Muscle of leg (tissue), 11 donors: Measurements from ENCODE around the gene ROBO2. TPM values are rescaled to one million over a fixed set of nuclear protein-coding genes. Genes with fewer than 3 reads are reported as not detected.
A peak's percentile ranks its signal among the peaks of the same experiment; 100 is the strongest.

Experiments used
- DNase-seq: peaks from one replicate; pipeline ENCODE4 v3.0.0; 2013
- H3K27ac ChIP-seq: one replicate; pipeline ENCODE4 v1.5.1; 2013; ENCODE audit warnings: mild to moderate bottlenecking, low read length, control low read depth
- H3K27me3 ChIP-seq: one replicate; pipeline ENCODE4 v1.6.1; 2013; ENCODE audit warnings: low read length; ENCODE audit not compliant: control insufficient read depth, insufficient read depth
- H3K36me3 ChIP-seq: one replicate; pipeline ENCODE4 v1.6.1; 2013; ENCODE audit warnings: low read length; ENCODE audit not compliant: control insufficient read depth, insufficient read depth
- H3K4me1 ChIP-seq: one replicate; pipeline ENCODE4 v1.6.1; 2013; ENCODE audit warnings: low read length; ENCODE audit not compliant: control insufficient read depth, insufficient read depth
- H3K4me3 ChIP-seq: one replicate; pipeline ENCODE4 v1.5.1; 2013; ENCODE audit warnings: low read length, control low read depth
- H3K9me3 ChIP-seq: replicated peaks from 2 replicates; pipeline ENCODE4 v1.6.1; 2013; ENCODE audit warnings: low read depth, low read length; ENCODE audit not compliant: control insufficient read depth
- WGBS: methylation state at CpG from one replicate; pipeline ENCODE4 v1.1.5; 2013; ENCODE audit warnings: missing lambda C conversion rate; ENCODE audit not compliant: insufficient coverage; 5-methylcytosine and 5-hydroxymethylcytosine counted together
- polyA plus RNA-seq, 8 donors: library from polyadenylated mRNA; unstranded; fragments of 120-200 nt; gene quantifications; one replicate each; pipeline versions ENCODE4 v1.2.1 to v1.2.3, GENCODE V29; 2013; ENCODE audit warnings: inconsistent platforms in 1 of 8, low replicate concordance in 1 of 8; ENCODE audit not compliant: insufficient read length in 8 of 8, insufficient read depth in 1 of 8
- total RNA-seq: library from RNA; stranded (reverse); fragments of 120-200 nt; gene quantifications from one replicate; pipeline ENCODE4 v1.2.4, GENCODE V29; 2013

Gene ROBO2
- total and polyA plus RNA-seq, 9 donors: 2.8 to 14.6 (median 4.8) TPM

DNA sequence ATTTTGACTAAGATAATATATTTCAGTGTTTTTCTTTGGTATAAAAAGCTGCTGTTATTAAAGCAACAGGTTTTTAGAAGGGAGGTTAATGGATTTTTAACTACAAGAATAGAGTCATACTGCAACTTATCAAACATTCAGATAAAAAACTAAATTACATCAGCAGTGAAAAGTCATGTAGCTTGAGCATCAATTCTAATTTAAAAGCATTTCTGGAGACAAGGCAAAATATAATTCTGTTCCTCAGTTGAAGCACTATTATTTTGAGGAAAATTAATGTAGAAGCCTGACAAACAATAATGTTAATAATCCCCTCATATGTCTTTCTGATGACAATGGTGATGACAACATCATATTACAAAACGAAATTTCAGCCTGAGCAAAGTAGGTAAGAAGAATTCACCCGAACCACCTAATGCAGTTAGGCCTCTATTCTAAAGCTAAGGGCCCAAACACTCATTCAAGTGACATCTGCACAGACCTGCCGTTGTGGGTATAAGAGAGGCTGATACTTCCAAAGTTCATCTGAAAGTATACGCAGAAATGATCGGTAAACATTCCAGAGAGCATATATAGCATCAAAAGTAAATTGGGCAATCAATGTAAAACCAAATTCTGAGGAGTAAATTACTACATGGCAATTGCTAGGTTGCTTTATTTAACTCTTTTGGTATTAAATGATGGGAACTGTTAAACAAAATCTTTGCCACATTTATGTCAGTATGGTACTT, 12.8 kb upstream of the ROBO2 start:
- no peak overlapping the region for H3K27ac ChIP-seq
- WGBS: no CpG with 5 or more reads among the region's 5 CpGs
- no peaks in the 10 kb centered on the region for H3K9me3 ChIP-seq
- no peaks in the 10 kb centered on the region for H3K27me3 ChIP-seq
- no peaks in the 10 kb centered on the region for H3K36me3 ChIP-seq
- H3K4me1 ChIP-seq: no peaks in the 10 kb centered on the region
- DNase-seq: no peak
- no peak overlapping the region for H3K4me3 ChIP-seq

DNA sequence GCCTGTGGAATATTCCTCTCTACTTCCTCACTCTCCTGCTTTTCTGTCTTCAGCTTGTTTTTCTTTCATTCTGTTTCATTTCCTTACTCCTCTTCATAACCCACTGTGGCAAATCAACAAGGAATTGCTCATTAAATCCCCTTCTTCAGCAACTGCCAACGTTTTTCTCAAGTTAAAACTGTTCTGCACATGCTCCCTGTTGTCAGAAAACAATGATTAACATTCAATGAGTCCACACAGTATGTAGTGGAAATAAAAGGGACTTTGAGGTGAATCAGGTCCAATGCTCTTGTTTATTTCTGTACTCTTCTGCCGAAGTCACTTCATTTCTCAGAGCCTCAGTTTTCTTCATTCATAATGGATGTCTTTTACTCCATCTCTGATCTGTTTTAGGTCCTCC, 11.9 kb upstream of the ROBO2 start:
- DNase-seq: no peak
- Histone ChIP-seq H3K4me1 (no peaks in the 10 kb centered on the region), H3K27me3 (no peaks in the 10 kb centered on the region), H3K27ac (no peak overlapping the region), H3K4me3 (no peak overlapping the region), H3K9me3 (no peaks in the 10 kb centered on the region), H3K36me3 (no peaks in the 10 kb centered on the region)
- 50% methylated on average over 1 of the region's 2 CpGs for WGBS

DNA sequence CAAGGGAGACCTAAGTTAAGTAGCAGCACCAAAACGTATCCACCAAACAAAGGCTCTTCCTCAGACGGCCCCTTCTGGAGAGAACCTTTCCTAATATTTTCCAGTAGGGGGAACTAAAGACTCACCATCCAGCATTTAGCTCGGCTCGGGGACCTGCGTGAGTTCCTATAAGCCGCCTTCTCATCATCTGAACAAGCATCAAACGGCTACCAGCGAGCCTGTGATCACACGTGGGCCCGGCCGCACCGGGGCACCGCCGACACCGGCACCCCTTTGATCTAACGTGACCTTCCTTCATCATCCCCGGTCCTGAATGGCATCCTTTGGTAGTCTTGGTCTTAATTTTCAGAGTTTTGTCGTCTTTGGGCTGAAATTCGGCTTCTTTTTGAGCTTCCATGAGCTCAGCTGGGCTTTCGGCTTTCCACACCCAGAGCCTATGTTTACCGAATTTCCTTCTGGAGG, 1.4 kb upstream of the ROBO2 start:
- H3K4me3 ChIP-seq: peak overlapping the region; percentile 61
- DNase-seq: peak; percentile 95
- H3K27ac ChIP-seq: peak overlapping the region; percentile 78
- peaks cover 24% of the 10 kb centered on the region for H3K27me3 ChIP-seq
- no peaks in the 10 kb centered on the region for H3K9me3 ChIP-seq
- WGBS: 0% methylated on average over 14 of the region's 21 CpGs
- peaks cover 9% of the 10 kb centered on the region for H3K4me1 ChIP-seq
- no peaks in the 10 kb centered on the region for H3K36me3 ChIP-seq

DNA sequence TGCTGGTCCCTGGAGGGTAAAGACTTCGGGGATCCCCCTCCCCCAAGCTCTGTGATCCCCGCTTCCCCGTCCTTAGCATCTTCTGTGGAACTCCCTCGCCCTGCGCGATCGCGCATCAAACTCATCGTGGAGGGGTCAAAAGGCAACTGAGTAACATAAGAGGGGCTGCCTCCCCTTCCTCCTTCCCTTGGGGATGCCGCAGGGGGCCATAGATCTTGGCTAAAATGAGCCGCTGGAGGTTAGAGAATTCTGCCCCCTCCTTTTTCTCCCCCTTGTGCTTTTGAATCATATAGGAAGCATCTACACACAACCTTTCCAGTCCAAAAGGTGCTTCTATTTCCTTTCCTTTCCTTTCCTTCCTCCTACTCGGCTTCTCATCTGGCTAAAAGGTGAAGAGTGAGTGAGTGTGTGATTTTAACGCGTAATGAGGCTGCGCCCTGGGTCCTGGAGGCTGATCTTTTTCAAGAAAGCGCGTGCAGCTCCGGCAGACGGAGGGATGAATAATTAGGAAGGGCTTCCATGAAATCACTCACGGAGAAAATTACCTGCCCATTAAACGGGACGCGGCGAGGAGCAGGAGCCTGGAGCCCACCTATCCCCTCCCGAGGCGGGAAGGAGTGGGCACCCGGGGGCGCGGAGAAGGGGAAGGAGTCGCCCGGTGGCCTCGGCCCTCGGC, 831 bp upstream of the ROBO2 start:
- DNase-seq: peak; percentile 60
- WGBS: 0% methylated on average over 6 of the region's 33 CpGs
- Histone ChIP-seq H3K4me3 (peak overlapping the region; percentile 61), H3K4me1 (peaks cover 9% of the 10 kb centered on the region), H3K36me3 (no peaks in the 10 kb centered on the region), H3K27me3 (peaks cover 24% of the 10 kb centered on the region), H3K27ac (peak overlapping the region; percentile 78), H3K9me3 (no peaks in the 10 kb centered on the region)

DNA sequence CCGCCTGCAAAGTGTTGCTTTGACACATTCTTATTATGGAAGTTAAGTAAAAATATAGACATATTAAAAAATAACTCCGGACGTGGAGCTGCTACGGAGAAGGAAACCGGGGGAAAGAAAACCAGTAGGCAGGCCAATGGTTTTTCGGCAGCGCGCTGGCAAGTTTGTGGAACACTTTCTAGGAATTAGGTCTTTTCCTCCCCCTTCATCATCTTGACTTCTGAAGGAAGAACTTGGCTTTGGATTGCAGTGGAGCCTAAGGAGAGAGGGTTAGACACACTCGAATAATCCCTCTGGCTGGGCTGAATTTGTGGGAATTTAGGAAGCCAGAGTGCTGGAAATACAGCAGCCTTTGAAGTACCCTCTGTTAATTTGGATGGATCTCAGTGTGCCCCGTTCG, 317 bp downstream of the ROBO2 start:
- H3K27me3 ChIP-seq: peaks cover 24% of the 10 kb centered on the region
- H3K27ac ChIP-seq: peak overlapping the region; percentile 63
- no CpG with 5 or more reads among the region's 11 CpGs for WGBS
- DNase-seq: peak; percentile 62
- no peaks in the 10 kb centered on the region for H3K36me3 ChIP-seq
- no peaks in the 10 kb centered on the region for H3K9me3 ChIP-seq
- H3K4me1 ChIP-seq: peaks cover 9% of the 10 kb centered on the region
- peak overlapping the region; percentile 61 for H3K4me3 ChIP-seq

DNA sequence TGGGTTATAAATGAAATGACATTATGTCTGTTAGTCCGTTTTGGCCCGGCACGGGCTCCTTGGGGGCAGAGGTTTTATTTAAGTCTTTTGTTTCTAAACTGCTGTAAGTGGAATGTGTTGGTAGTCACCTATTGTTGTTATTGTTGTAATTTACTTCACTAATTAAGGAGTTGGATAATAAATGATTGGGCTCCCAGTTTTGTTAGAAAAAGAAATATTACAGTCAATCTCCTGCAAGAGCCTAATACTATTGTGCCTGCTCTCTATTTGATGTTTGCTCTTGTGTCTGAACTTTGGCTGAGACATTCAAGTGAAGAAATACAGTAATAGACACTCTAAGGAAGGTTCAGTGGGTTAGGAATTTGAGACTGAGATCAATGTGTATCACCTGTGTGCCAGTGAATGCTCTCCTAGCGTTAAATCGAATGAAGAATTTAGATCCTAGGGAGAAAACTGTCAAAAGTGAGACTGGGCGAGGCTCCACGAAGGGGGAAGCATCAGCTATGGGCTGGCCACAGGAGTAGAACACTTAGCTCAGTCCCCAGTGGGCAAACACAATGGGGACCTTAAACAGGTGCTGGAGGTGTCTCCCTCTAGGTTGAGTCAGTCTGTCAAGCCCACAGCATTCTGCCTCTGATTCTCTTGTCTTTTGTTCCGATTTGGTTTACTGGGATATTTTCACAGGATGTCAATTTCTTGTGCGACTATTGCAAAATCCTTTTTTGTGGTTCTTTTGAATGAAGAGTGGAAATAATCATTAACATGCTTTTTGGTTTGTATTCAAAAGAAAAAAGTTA, 1.2 kb downstream of the ROBO2 start:
- no peak overlapping the region for H3K27ac ChIP-seq
- H3K4me3 ChIP-seq: peak overlapping the region; percentile 61
- DNase-seq: peak; percentile 11
- no peaks in the 10 kb centered on the region for H3K36me3 ChIP-seq
- peaks cover 9% of the 10 kb centered on the region for H3K4me1 ChIP-seq
- 44% methylated on average over 4 of the region's 9 CpGs for WGBS
- no peaks in the 10 kb centered on the region for H3K9me3 ChIP-seq
- peaks cover 24% of the 10 kb centered on the region for H3K27me3 ChIP-seq

DNA sequence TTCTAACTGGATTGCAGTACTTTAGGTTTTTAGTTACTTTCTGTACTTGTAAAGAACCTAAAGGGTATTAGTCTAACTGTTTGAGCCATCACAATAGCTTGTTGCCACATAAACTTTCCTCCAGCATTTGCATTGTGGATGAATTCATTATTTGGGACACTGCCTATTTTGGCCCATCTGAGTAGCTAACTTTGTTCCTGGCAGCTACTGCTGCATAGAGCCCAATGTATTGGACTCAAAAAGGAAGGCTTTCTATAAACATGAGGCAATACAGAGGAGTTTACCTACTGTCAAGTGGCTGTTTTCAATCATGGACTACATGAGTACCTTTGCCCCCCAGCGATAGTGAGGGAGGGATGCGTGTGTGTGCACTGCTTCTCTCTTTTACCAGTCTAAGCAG, 1.9 kb downstream of the ROBO2 start:
- no CpG with 5 or more reads among the region's 2 CpGs for WGBS
- no peak overlapping the region for H3K27ac ChIP-seq
- no peaks in the 10 kb centered on the region for H3K9me3 ChIP-seq
- peak overlapping the region; percentile 4 for H3K4me3 ChIP-seq
- peaks cover 24% of the 10 kb centered on the region for H3K27me3 ChIP-seq
- peak; percentile 22 for DNase-seq
- H3K36me3 ChIP-seq: no peaks in the 10 kb centered on the region
- peaks cover 9% of the 10 kb centered on the region for H3K4me1 ChIP-seq

DNA sequence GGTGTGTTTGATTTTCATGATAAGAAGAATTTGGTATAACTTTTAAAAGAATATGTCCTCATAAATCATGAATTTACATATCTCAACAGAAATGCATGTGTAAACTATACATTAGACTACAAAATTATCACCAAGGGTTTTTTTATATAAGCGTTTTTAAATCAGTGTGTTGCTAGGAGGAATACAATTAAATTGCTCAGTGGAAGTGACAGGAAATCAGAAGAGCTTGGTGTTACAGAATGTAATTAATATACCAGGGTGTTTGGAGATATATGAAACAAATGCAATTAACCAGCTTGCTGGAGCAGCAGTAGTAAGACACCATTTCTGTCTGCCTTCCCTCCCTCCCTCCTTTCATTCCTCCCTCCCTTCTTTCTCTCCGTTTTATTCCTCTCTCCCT, 2.4 kb downstream of the ROBO2 start:
- peaks cover 9% of the 10 kb centered on the region for H3K4me1 ChIP-seq
- no CpG with 5 or more reads among the region's 2 CpGs for WGBS
- H3K9me3 ChIP-seq: no peaks in the 10 kb centered on the region
- no peak overlapping the region for H3K27ac ChIP-seq
- DNase-seq: no peak
- H3K27me3 ChIP-seq: peaks cover 24% of the 10 kb centered on the region
- no peak overlapping the region for H3K4me3 ChIP-seq
- no peaks in the 10 kb centered on the region for H3K36me3 ChIP-seq

DNA sequence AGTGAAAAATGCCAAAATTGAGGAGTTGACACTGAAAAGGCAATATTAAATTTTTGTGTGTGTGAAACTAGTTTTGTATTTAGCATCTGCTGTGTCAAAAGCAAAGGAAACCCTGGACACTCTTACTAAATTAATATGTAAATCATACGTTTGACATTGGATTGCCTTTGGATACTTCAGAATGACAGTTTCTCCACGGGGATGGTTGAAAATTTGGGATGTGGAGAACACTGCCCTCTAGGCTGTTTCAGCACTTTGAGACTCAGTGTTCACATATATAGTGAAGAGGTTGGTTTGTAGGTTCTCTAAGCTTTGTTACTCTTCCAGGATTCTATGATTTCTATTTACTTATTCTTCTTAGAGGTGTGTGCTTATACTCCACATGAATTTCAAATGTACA, 3.0 kb downstream of the ROBO2 start:
- Histone ChIP-seq H3K9me3 (no peaks in the 10 kb centered on the region), H3K4me3 (no peak overlapping the region), H3K36me3 (no peaks in the 10 kb centered on the region), H3K27ac (no peak overlapping the region), H3K4me1 (peaks cover 9% of the 10 kb centered on the region), H3K27me3 (peaks cover 24% of the 10 kb centered on the region)
- peak; percentile 27 for DNase-seq
- no CpG with 5 or more reads among the region's 2 CpGs for WGBS

DNA sequence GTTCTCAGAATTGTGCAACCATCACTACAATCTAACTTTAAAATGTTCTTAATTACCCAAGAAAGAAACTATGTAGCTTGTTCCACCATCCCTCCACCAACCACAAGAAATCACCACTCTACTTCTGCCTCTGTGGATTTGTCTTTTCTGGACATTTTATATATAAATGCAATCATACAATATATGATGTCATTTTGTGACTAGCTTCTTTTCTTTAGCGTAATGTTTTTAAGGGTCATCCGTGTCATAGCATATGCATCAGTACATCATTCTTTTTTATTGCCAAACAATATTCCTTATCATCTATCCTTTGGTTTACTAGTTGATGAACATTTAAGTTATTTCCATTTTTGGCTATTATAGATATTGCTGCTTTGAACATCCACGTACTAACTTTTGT, 5.8 kb downstream of the ROBO2 start:
- Histone ChIP-seq H3K27ac (no peak overlapping the region), H3K9me3 (no peaks in the 10 kb centered on the region), H3K4me3 (no peak overlapping the region), H3K4me1 (no peaks in the 10 kb centered on the region), H3K36me3 (no peaks in the 10 kb centered on the region), H3K27me3 (peaks cover 7% of the 10 kb centered on the region)
- no CpG with 5 or more reads among the region's 3 CpGs for WGBS
- no peak for DNase-seq
